A673 (cell line): Measurements from ENCODE around the gene PARP16. TPM values are rescaled to one million over a fixed set of nuclear protein-coding genes. Genes with fewer than 3 reads are reported as not detected.

Experiments
- BruUV-seq: library from RNA; stranded (reverse); fragments of 400-500 nt; replicated peaks from 2 replicates; lab custom pipeline; 2021; lab: Mats Ljungman, UMichigan
- CTCF ChIA-PET: fragments of 300-600 bp; sonication (Branson Sonifier 250); formaldehyde crosslinking; loops from one replicate; lab custom pipeline; 2022; ENCODE audit warnings: antibody characterized with exemption; lab: Charles Lee
- POLR2A ChIA-PET: fragments of 300-600 bp; sonication (Branson Sonifier 250); formaldehyde crosslinking; loops from one replicate; lab custom pipeline; 2022; ENCODE audit warnings: antibody characterized with exemption; ENCODE audit not compliant: low non-redundant PET; lab: Charles Lee
- DNase-seq: peaks from one replicate; pipeline ENCODE4 v3.0.0-alpha.2; 2015; ENCODE audit warnings: low spot score
- H3K27ac ChIP-seq: fragments of 200-600 bp; sonication (generic); 2 replicates; pipeline ENCODE4 v1.5.1; 2016; ENCODE audit warnings: mixed run types, low read depth, mild to moderate bottlenecking, mixed read lengths, antibody characterized with exemption, low read length; ENCODE audit not compliant: poor library complexity, severe bottlenecking
- H3K27me3 ChIP-seq: fragments of 200-600 bp; sonication (generic); replicated peaks from 2 replicates; pipeline ENCODE4 v1.6.1; 2017; ENCODE audit warnings: mixed run types, low read depth, mild to moderate bottlenecking, mixed read lengths, antibody characterized with exemption, low read length; ENCODE audit not compliant: insufficient read depth, poor library complexity
- H3K36me3 ChIP-seq: fragments of 200-600 bp; sonication (generic); 2 replicates; pipeline ENCODE4 v1.6.1; 2016; ENCODE audit warnings: mixed run types, mild to moderate bottlenecking, mixed read lengths, antibody characterized with exemption, low read length; ENCODE audit not compliant: insufficient read depth, poor library complexity, severe bottlenecking
- H3K4me1 ChIP-seq: fragments of 200-600 bp; sonication (generic); 2 replicates; pipeline ENCODE4 v1.6.1; 2017; ENCODE audit warnings: mixed run types, mild to moderate bottlenecking, mixed read lengths, antibody characterized with exemption, low read length; ENCODE audit not compliant: insufficient read depth, poor library complexity, severe bottlenecking
- H3K4me3 ChIP-seq: fragments of 200-600 bp; sonication (generic); 2 replicates; pipeline ENCODE4 v1.5.1; 2016; ENCODE audit warnings: low read depth, mixed run types, mild to moderate bottlenecking, mixed read lengths, low read length; ENCODE audit not compliant: poor library complexity, severe bottlenecking
- H3K9me3 ChIP-seq: fragments of 200-600 bp; sonication (generic); 2 replicates; pipeline ENCODE4 v1.6.1; 2016; ENCODE audit warnings: mixed run types, low read depth, mild to moderate bottlenecking, mixed read lengths, antibody characterized with exemption, low read length; ENCODE audit not compliant: poor library complexity, severe bottlenecking
- CTCF ChIP-seq: fragments of 300-800, 200-600 bp; sonication (generic); conservative IDR thresholded peaks from 2 replicates; pipeline ENCODE4 v1.5.1; 2017; ENCODE audit warnings: low read depth, mild to moderate bottlenecking, antibody characterized with exemption, low read length, moderate library complexity, mixed read lengths
- EZH2 ChIP-seq: fragments of 200-600 bp; sonication (generic); IDR thresholded peaks from 2 replicates; pipeline ENCODE4 v1.6.1; 2017; ENCODE audit warnings: borderline replicate concordance, low read depth, mild to moderate bottlenecking, mixed read lengths, antibody characterized with exemption, low read length; ENCODE audit not compliant: poor library complexity, severe bottlenecking
- intact Hi-C: fragments of 100-400 bp; cut with micrococcal nuclease; formaldehyde crosslinking; loops from one replicate; pipeline ENCODE4 v1.10.0; 2022; ENCODE audit not compliant: unreplicated experiment
- total RNA-seq: library from RNA; stranded (reverse); gene quantifications from 2 replicates; pipeline ENCODE4 v1.2.3, GENCODE V29; 2021

PARP16 gene
- total RNA-seq, 1 experiment from 2014 or later: 5.7 TPM

GRCh38 chr15:65264863-65265430, 21.7 kb downstream of the PARP16 start:
- no peaks in the 10 kb centered on the region for H3K9me3 ChIP-seq
- H3K27me3 ChIP-seq: no peaks in the 10 kb centered on the region
- no peaks in the 10 kb centered on the region for H3K4me1 ChIP-seq
- H3K4me3 ChIP-seq: no peak overlapping the region
- DNase-seq: no peak
- CTCF ChIA-PET: no interaction called here
- TF ChIP-seq CTCF (no peak), EZH2 (no peak)
- no TSS peak for BruUV-seq
- POLR2A ChIA-PET: no interaction called here
- intact Hi-C loops: no loop called here
- H3K27ac ChIP-seq: no peak overlapping the region
- no peaks in the 10 kb centered on the region for H3K36me3 ChIP-seq

GRCh38 chr15:65263313-65263712, 23.4 kb downstream of the PARP16 start:
- no peaks in the 10 kb centered on the region for H3K4me1 ChIP-seq
- H3K36me3 ChIP-seq: no peaks in the 10 kb centered on the region
- ChIA-PET POLR2A (no interaction called here), CTCF (no interaction called here)
- H3K9me3 ChIP-seq: no peaks in the 10 kb centered on the region
- H3K27me3 ChIP-seq: no peaks in the 10 kb centered on the region
- H3K4me3 ChIP-seq: no peak overlapping the region
- no peak overlapping the region for H3K27ac ChIP-seq
- DNase-seq: no peak
- intact Hi-C loops: no loop called here
- BruUV-seq: no TSS peak
- no peak for TF ChIP-seq CTCF
- no peak for TF ChIP-seq EZH2

GRCh38 chr15:65260968-65261367, 25.7 kb downstream of the PARP16 start:
- Histone ChIP-seq H3K27me3 (no peaks in the 10 kb centered on the region), H3K36me3 (no peaks in the 10 kb centered on the region), H3K27ac (no peak overlapping the region), H3K9me3 (no peaks in the 10 kb centered on the region), H3K4me3 (no peak overlapping the region), H3K4me1 (no peaks in the 10 kb centered on the region)
- no peak for TF ChIP-seq CTCF
- no peak for TF ChIP-seq EZH2
- ChIA-PET POLR2A (no interaction called here), CTCF (no interaction called here)
- BruUV-seq: no TSS peak
- DNase-seq: no peak
- intact Hi-C loops: no loop called here
